ENCODE measurements around the gene TUT4. TPM values are rescaled to one million over a fixed set of nuclear protein-coding genes. Genes with fewer than 3 reads are reported as not detected.

Gene TUT4
- total and polyA plus RNA-seq, 2 of the 4 experiments (the other 2 are of a cell fraction) = 10.9 to 40.0 TPM

- CTCF ChIA-PET = no interaction called here
- ATAC-seq (ENCODE audit: low read depth) (no peak), DNase-seq (no peak)
- peaks cover 22% of the 10 kb centered on the region for H3K27me3 ChIP-seq (ENCODE audit: control insufficient read depth, insufficient read depth, low read length)
- BruUV-seq (replicated peaks) = no TSS peak
- H4K20me1 ChIP-seq (ENCODE audit: insufficient read depth, low read length) = no peaks in the 10 kb centered on the region
- no peak overlapping the region for H2AK5ac ChIP-seq (ENCODE audit: low read depth, low read length)
- H4K8ac ChIP-seq (ENCODE audit: low read depth in 2 of 2, low read length in 2 of 2) = no peak overlapping the region
- H3K27ac ChIP-seq (ENCODE audit: insufficient read depth, low read length) = no peak overlapping the region
- intact Hi-C loops (cut with micrococcal nuclease) = no loop called here
- H2AFZ ChIP-seq (replicated peaks; ENCODE audit: low read length, poor library complexity) = no peak overlapping the region
- H2BK20ac ChIP-seq (ENCODE audit: low read depth, low read length) = no peak overlapping the region
- H3K14ac ChIP-seq (replicated peaks; ENCODE audit: low read depth, low read length) = no peak overlapping the region
- no peak overlapping the region for H3K9ac ChIP-seq (ENCODE audit: low read depth, low read length)
- H3K9me1 ChIP-seq (ENCODE audit: insufficient read depth, low read length) = peaks cover 7% of the 10 kb centered on the region
- no peak overlapping the region for H3K4ac ChIP-seq (ENCODE audit: low read depth, low read length)
- no peak overlapping the region for H3K56ac ChIP-seq (ENCODE audit: extremely low read depth, insufficient read depth, low read length)
- no peak overlapping the region for H3K4me2 ChIP-seq (ENCODE audit: low read depth, low read length)
- peaks cover 4% of the 10 kb centered on the region; the same call in 1 of the 2 replicates for H3K4me1 ChIP-seq (ENCODE audit: control insufficient read depth, insufficient read depth, low read length)
- in situ Hi-C loops (cut with MboI; ENCODE audit: low sequenced_read_pairs) = no loop called here
- no peak overlapping the region for H4K5ac ChIP-seq (ENCODE audit: low read depth, low read length)
- no peak overlapping the region for H3K18ac ChIP-seq (ENCODE audit: low read depth, low read length)
- no peak overlapping the region for H2BK120ac ChIP-seq (ENCODE audit: low read depth, low read length)
- H3K79me1 ChIP-seq (ENCODE audit: low read depth in 1 of 2, low read length in 2 of 2) = no peaks in the 10 kb centered on the region
- no peak overlapping the region for H3K4me3 ChIP-seq (ENCODE audit: insufficient read depth, low read depth, low read length)
- H3K23ac ChIP-seq (ENCODE audit: low read depth, low read length) = no peak overlapping the region
- dilution Hi-C loops (cut with HindIII; ENCODE audit: low sequenced_read_pairs, unreplicated experiment) = no loop called here
- no peak overlapping the region for H2AK9ac ChIP-seq (replicated peaks; ENCODE audit: low read depth, low read length, poor library complexity)
- POLR2A ChIA-PET (ENCODE audit: unreplicated experiment) = no interaction called here
- H2BK5ac ChIP-seq (ENCODE audit: low read depth, low read length, poor library complexity, severe bottlenecking) = no peak overlapping the region
- no peak for TF ChIP-seq RAD21 (IDR thresholded peaks at IDR 0.05; ENCODE audit: low read length)
- no peak for TF ChIP-seq FOS (IDR thresholded peaks at IDR 0.05; ENCODE audit: low read depth, low read length)
- TF ChIP-seq NFE2L2 (IDR thresholded peaks at IDR 0.05; ENCODE audit: low read depth, low read length) = no peak
- no peak for TF ChIP-seq BHLHE40 (IDR thresholded peaks at IDR 0.05; ENCODE audit: low read depth, low read length)
- no peak for TF ChIP-seq SMC3 (IDR thresholded peaks at IDR 0.05; ENCODE audit: low read depth, low read length)
- H3K36me3 ChIP-seq (ENCODE audit: control insufficient read depth, insufficient read depth, low read length) = no peaks in the 10 kb centered on the region
- no peak overlapping the region for H4K91ac ChIP-seq (ENCODE audit: insufficient read depth, low read depth, low read length)
- WGBS, 2 experiments (ENCODE audit: extremely low coverage in 2 of 2, insufficient read length in 1 of 2) = 77% methylated on average over 5 of the region's 7 CpGs; no CpG with 5 or more reads in 1 of the 2 experiments
- H3K9me3 ChIP-seq (ENCODE audit: control insufficient read depth, insufficient read depth, low read length) = no peaks in the 10 kb centered on the region
- H2BK15ac ChIP-seq (ENCODE audit: low read depth, low read length) = no peak overlapping the region
Measured at GRCh38 chr1:52599236-52599635, 46.3 kb upstream of the TUT4 start.
